Activated CD8-positive, alpha-beta memory T cell treated with anti-CD3 and anti-CD28 coated beads, Interleukin-2, amount 50 U/mL, for 1 hour (primary cell): ENCODE data around the gene ME3.

Experiments used
- DNase-seq: peaks from one replicate; pipeline ENCODE4 v3.0.0-alpha.2; 2020; ENCODE audit errors: extremely low read depth

Gene ME3

GRCh38 chr11:86692746-86693145 lies 20.3 kb upstream of the ME3 start:
- no peak for DNase-seq

- no peak for DNase-seq
Observed at GRCh38 chr11:86692317-86692716, 19.9 kb upstream of the ME3 start.

- DNase-seq, result no peak
Observed at GRCh38 chr11:86688398-86689179, 16.2 kb upstream of the ME3 start.

- DNase-seq, result no peak
Observed at GRCh38 chr11:86687185-86687778, 14.9 kb upstream of the ME3 start.

GRCh38 chr11:86686531-86686930 lies 14.1 kb upstream of the ME3 start:
- no peak for DNase-seq

- DNase-seq, result no peak
Observed at GRCh38 chr11:86681483-86681756, 9.0 kb upstream of the ME3 start.

GRCh38 chr11:86680716-86681482 lies 8.5 kb upstream of the ME3 start:
- DNase-seq, result no peak

GRCh38 chr11:86678823-86679222 lies 6.4 kb upstream of the ME3 start:
- no peak for DNase-seq

GRCh38 chr11:86678296-86678695 lies 5.9 kb upstream of the ME3 start:
- DNase-seq, result no peak

GRCh38 chr11:86676533-86677154 lies 4.2 kb upstream of the ME3 start:
- DNase-seq, result no peak

- DNase-seq, result no peak
Observed at GRCh38 chr11:86676010-86676409, 3.6 kb upstream of the ME3 start.

GRCh38 chr11:86675017-86675416 lies 2.6 kb upstream of the ME3 start:
- no peak for DNase-seq

- no peak for DNase-seq
Observed at GRCh38 chr11:86673872-86674750, 1.7 kb upstream of the ME3 start.

GRCh38 chr11:86673055-86673843 lies 833 bp upstream of the ME3 start:
- DNase-seq, result no peak

GRCh38 chr11:86671531-86672006 lies 847 bp downstream of the ME3 start:
- no peak for DNase-seq

- DNase-seq, result no peak
Observed at GRCh38 chr11:86670911-86671310, 1.5 kb downstream of the ME3 start.

GRCh38 chr11:86670181-86670580 lies 2.2 kb downstream of the ME3 start:
- DNase-seq, result no peak

- no peak for DNase-seq
Observed at GRCh38 chr11:86669424-86669823, 3.0 kb downstream of the ME3 start.

- no peak for DNase-seq
Observed at GRCh38 chr11:86668929-86669328, 3.5 kb downstream of the ME3 start.

- DNase-seq, result no peak
Observed at GRCh38 chr11:86666193-86666592, 6.2 kb downstream of the ME3 start.

- no peak for DNase-seq
Observed at GRCh38 chr11:86664930-86665329, 7.5 kb downstream of the ME3 start.
